IMR-90 (cell line): ENCODE measurements around the gene MPPED2. TPM values are rescaled to one million over a fixed set of nuclear protein-coding genes. Genes with fewer than 3 reads are reported as not detected.

Experiments
- ATAC-seq: fragments of 200-7000 bp; cut with Tn5 transposase; 2 replicates; pipeline ENCODE4 v1.9.1; 2020; ENCODE audit warnings: low read depth, mild to moderate bottlenecking, moderate library complexity
- BruUV-seq: library from RNA; stranded (reverse); fragments of 400-500 nt; replicated peaks from 2 replicates; lab custom pipeline; 2021; lab: Mats Ljungman, UMichigan
- CTCF ChIA-PET: fragments of 300-600 bp; formaldehyde crosslinking; extraction: SDS; loops from one replicate; lab custom pipeline; 2021; ENCODE audit warnings: antibody characterized with exemption; lab: Yijun Ruan, JAX
- POLR2A ChIA-PET: fragments of 300-600 bp; sonication (Branson Sonifier 250); formaldehyde crosslinking; loops from one replicate; lab custom pipeline; 2022; ENCODE audit warnings: antibody characterized with exemption; ENCODE audit not compliant: unreplicated experiment; lab: Charles Lee
- DNase-seq: peaks from one replicate; pipeline ENCODE4 v3.0.0; 2013
- H2AFZ ChIP-seq: replicated peaks from 2 replicates; pipeline ENCODE3; 2013; ENCODE audit warnings: low read length, mild to moderate bottlenecking; ENCODE audit not compliant: poor library complexity
- H2AK5ac ChIP-seq: 2 replicates; pipeline ENCODE4 v1.6.1; 2013; ENCODE audit warnings: low read depth, low read length, inconsistent platforms
- H2AK9ac ChIP-seq: replicated peaks from 2 replicates; pipeline ENCODE3; 2013; ENCODE audit warnings: mild to moderate bottlenecking, low read depth, low read length, moderate library complexity; ENCODE audit not compliant: poor library complexity
- H2BK120ac ChIP-seq: 2 replicates; pipeline ENCODE4 v1.6.1; 2013; ENCODE audit warnings: low read depth, low read length, inconsistent platforms
- H2BK15ac ChIP-seq: 3 replicates; pipeline ENCODE4 v1.6.1; 2013; ENCODE audit warnings: low read depth, low read length, inconsistent platforms
- H2BK20ac ChIP-seq: 2 replicates; pipeline ENCODE4 v1.6.1; 2013; ENCODE audit warnings: low read depth, mild to moderate bottlenecking, inconsistent platforms, low read length, moderate library complexity
- H2BK5ac ChIP-seq: 2 replicates; pipeline ENCODE4 v1.6.1; 2013; ENCODE audit warnings: mild to moderate bottlenecking, low read depth, low read length, inconsistent platforms; ENCODE audit not compliant: poor library complexity, severe bottlenecking
- H3K14ac ChIP-seq: replicated peaks from 2 replicates; pipeline ENCODE4 v1.6.1; 2013; ENCODE audit warnings: low read depth, low read length, inconsistent platforms
- H3K18ac ChIP-seq: 2 replicates; pipeline ENCODE4 v1.6.1; 2013; ENCODE audit warnings: low read depth, low read length, control low read depth
- H3K23ac ChIP-seq: 2 replicates; pipeline ENCODE4 v1.6.1; 2013; ENCODE audit warnings: low read depth, low read length, inconsistent platforms
- H3K27ac ChIP-seq: 2 replicates; pipeline ENCODE4 v1.5.1; 2013; ENCODE audit warnings: mild to moderate bottlenecking, control low read depth, low read length; ENCODE audit not compliant: insufficient read depth
- H3K27me3 ChIP-seq: 2 replicates; pipeline ENCODE4 v1.6.1; 2013; ENCODE audit warnings: low read length; ENCODE audit not compliant: control insufficient read depth, insufficient read depth
- H3K36me3 ChIP-seq: 2 replicates; pipeline ENCODE4 v1.6.1; 2013; ENCODE audit warnings: low read length, mixed read lengths; ENCODE audit not compliant: control insufficient read depth, insufficient read depth
- H3K4ac ChIP-seq: 2 replicates; pipeline ENCODE4 v1.6.1; 2013; ENCODE audit warnings: low read depth, low read length, inconsistent platforms
- H3K4me1 ChIP-seq: 2 replicates; pipeline ENCODE4 v1.6.1; 2013; ENCODE audit warnings: low read length, mixed read lengths; ENCODE audit not compliant: control insufficient read depth, insufficient read depth
- H3K4me2 ChIP-seq: 2 replicates; pipeline ENCODE4 v1.6.1; 2013; ENCODE audit warnings: low read depth, mild to moderate bottlenecking, control low read depth, low read length, moderate library complexity
- H3K4me3 ChIP-seq: 2 replicates; pipeline ENCODE4 v1.5.1; 2013; ENCODE audit warnings: low read depth, mild to moderate bottlenecking, control low read depth, low read length, moderate library complexity; ENCODE audit not compliant: insufficient read depth
- H3K56ac ChIP-seq: 2 replicates; pipeline ENCODE4 v1.6.1; 2013; ENCODE audit warnings: low read length, inconsistent platforms; ENCODE audit not compliant: insufficient read depth; ENCODE audit errors: extremely low read depth
- H3K79me1 ChIP-seq, 2 experiments: 2 replicates each; pipeline ENCODE4 v1.6.1; 2013; ENCODE audit warnings: low read length in 2 of 2, inconsistent platforms in 1 of 2, low read depth in 1 of 2
- H3K9ac ChIP-seq: 2 replicates; pipeline ENCODE4 v1.6.1; 2013; ENCODE audit warnings: low read depth, low read length, control low read depth
- H3K9me1 ChIP-seq: 2 replicates; pipeline ENCODE4 v1.6.1; 2013; ENCODE audit warnings: low read length, inconsistent platforms; ENCODE audit not compliant: insufficient read depth
- H3K9me3 ChIP-seq: 2 replicates; pipeline ENCODE4 v1.6.1; 2013; ENCODE audit warnings: low read length; ENCODE audit not compliant: control insufficient read depth, insufficient read depth
- H4K20me1 ChIP-seq: 2 replicates; pipeline ENCODE4 v1.6.1; 2013; ENCODE audit warnings: low read length, inconsistent platforms; ENCODE audit not compliant: insufficient read depth
- H4K5ac ChIP-seq: 2 replicates; pipeline ENCODE4 v1.6.1; 2013; ENCODE audit warnings: mild to moderate bottlenecking, low read depth, low read length, control low read depth
- H4K8ac ChIP-seq, 2 experiments: 2 replicates each; pipeline ENCODE4 v1.6.1; 2013; ENCODE audit warnings: low read depth in 2 of 2, low read length in 2 of 2, control low read depth in 1 of 2, inconsistent platforms in 1 of 2
- H4K91ac ChIP-seq: 2 replicates; pipeline ENCODE4 v1.6.1; 2013; ENCODE audit warnings: low read depth, low read length, inconsistent platforms; ENCODE audit not compliant: insufficient read depth
- ELK1 ChIP-seq: fragments of 150-350 bp; IDR thresholded peaks from 2 replicates; pipeline ENCODE4 v1.6.1; 2016; ENCODE audit warnings: low read depth, mild to moderate bottlenecking, low read length, moderate library complexity, borderline replicate concordance
- FOS ChIP-seq: fragments of 150-350 bp; IDR thresholded peaks from 2 replicates; pipeline ENCODE4 v1.6.1; 2016; ENCODE audit warnings: low read depth, low read length
- MAFK ChIP-seq: IDR thresholded peaks from 2 replicates; pipeline ENCODE4 v1.6.1; 2012; ENCODE audit warnings: low read depth, low read length, improper control_type of control experiment
- MAZ ChIP-seq: IDR thresholded peaks from 2 replicates; pipeline ENCODE4 v1.6.1; 2012; ENCODE audit warnings: low read depth, mild to moderate bottlenecking, low read length, improper control_type of control experiment, moderate library complexity, borderline replicate concordance
- MXI1 ChIP-seq: IDR thresholded peaks from 2 replicates; pipeline ENCODE4 v1.6.1; 2012; ENCODE audit warnings: low read depth, mild to moderate bottlenecking, low read length, moderate library complexity, borderline replicate concordance
- NFE2L2 ChIP-seq: fragments of 150-350 bp; IDR thresholded peaks from 2 replicates; pipeline ENCODE4 v1.6.1; 2016; ENCODE audit warnings: low read depth, mild to moderate bottlenecking, low read length
- POLR2A ChIP-seq: IDR thresholded peaks from 2 replicates; pipeline ENCODE4 v1.6.1; 2012; ENCODE audit warnings: mild to moderate bottlenecking, low read depth, low read length
- RAD21 ChIP-seq: IDR thresholded peaks from 2 replicates; pipeline ENCODE4 v1.6.1; 2012; ENCODE audit warnings: low read length, improper control_type of control experiment
- SMC3 ChIP-seq: fragments of 150-350 bp; IDR thresholded peaks from 2 replicates; pipeline ENCODE4 v1.6.1; 2016; ENCODE audit warnings: low read depth, mild to moderate bottlenecking, antibody characterized with exemption, low read length, moderate library complexity
- WGBS, 2 experiments: methylation state at CpG; one replicate each; pipeline versions ENCODE4 v1.1.5 to v1.1.7; 2013; ENCODE audit warnings: missing lambda C conversion rate in 2 of 2; ENCODE audit not compliant: insufficient read length in 1 of 2; ENCODE audit errors: extremely low coverage in 2 of 2; 5-methylcytosine and 5-hydroxymethylcytosine counted together
- dilution Hi-C: fragments of 300-500 bp; cut with HindIII; formaldehyde crosslinking; loops from one replicate; pipeline ENCODE4 v1.14.3; 2018; ENCODE audit warnings: low sequenced_read_pairs; ENCODE audit not compliant: unreplicated experiment
- in situ Hi-C: fragments of 300-500 bp; cut with MboI; formaldehyde crosslinking; loops from 3 replicates; pipeline ENCODE4 v1.14.3; 2019; ENCODE audit warnings: low sequenced_read_pairs, inconsistent platforms, mixed read lengths
- intact Hi-C: fragments of 100-400 bp; cut with micrococcal nuclease; formaldehyde crosslinking; loops from 2 replicates; pipeline ENCODE4 v1.10.0; 2022
- polyA plus RNA-seq, 3 experiments: library from polyadenylated mRNA; depleted of rRNA; stranded (reverse); fragments of >200 nt; gene quantifications; 2 replicates each; pipeline ENCODE4 v1.2.3, GENCODE V29; 2012; ENCODE audit warnings: low replicate concordance in 1 of 3
- total RNA-seq: library from RNA; depleted of rRNA; stranded (reverse); fragments of >200 nt; gene quantifications from 2 replicates; pipeline ENCODE4 v1.2.3, GENCODE V29; 2012
- TF ChIP-seq, protein P1 (sequence below): fragments of 150-350 bp; IDR thresholded peaks from 2 replicates; pipeline ENCODE4 v1.6.1; 2017; ENCODE audit warnings: mild to moderate bottlenecking, antibody characterized with exemption, low read length, low read depth

The MPPED2 gene
- total and polyA plus RNA-seq, 2 of the 4 experiments (the other 2 are of a cell fraction), result 0.10 TPM; not detected in 1

GRCh38 chr11:30579415-30580175, 6.6 kb downstream of the MPPED2 start:
- DNase-seq (no peak), ATAC-seq (no peak)
- TF ChIP-seq, protein P1, sequence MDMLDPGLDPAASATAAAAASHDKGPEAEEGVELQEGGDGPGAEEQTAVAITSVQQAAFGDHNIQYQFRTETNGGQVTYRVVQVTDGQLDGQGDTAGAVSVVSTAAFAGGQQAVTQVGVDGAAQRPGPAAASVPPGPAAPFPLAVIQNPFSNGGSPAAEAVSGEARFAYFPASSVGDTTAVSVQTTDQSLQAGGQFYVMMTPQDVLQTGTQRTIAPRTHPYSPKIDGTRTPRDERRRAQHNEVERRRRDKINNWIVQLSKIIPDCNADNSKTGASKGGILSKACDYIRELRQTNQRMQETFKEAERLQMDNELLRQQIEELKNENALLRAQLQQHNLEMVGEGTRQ, result no peak
- no peak for TF ChIP-seq ELK1
- TF ChIP-seq FOS, result no peak
- TF ChIP-seq SMC3, result no peak
- no peak for TF ChIP-seq MXI1
- TF ChIP-seq MAZ, result no peak
- TF ChIP-seq RAD21, result no peak
- no peak for TF ChIP-seq POLR2A
- TF ChIP-seq NFE2L2, result no peak
- no peak for TF ChIP-seq MAFK
- H3K23ac ChIP-seq, result no peak overlapping the region
- no peak overlapping the region for H4K8ac ChIP-seq
- BruUV-seq, result no TSS peak
- no peaks in the 10 kb centered on the region for H3K4me1 ChIP-seq
- H3K56ac ChIP-seq, result no peak overlapping the region
- no CpG with 5 or more reads among the region's 3 CpGs for WGBS, 2 experiments
- H3K9me1 ChIP-seq, result no peaks in the 10 kb centered on the region
- H2AK5ac ChIP-seq, result no peak overlapping the region
- no peak overlapping the region for H3K4me2 ChIP-seq
- CTCF ChIA-PET, result no interaction called here
- POLR2A ChIA-PET, result no interaction called here
- no peak overlapping the region for H3K4ac ChIP-seq
- peaks cover 2% of the 10 kb centered on the region; the same call in 1 of the 2 replicates for H3K9me3 ChIP-seq
- dilution Hi-C loops, result no loop called here
- H3K14ac ChIP-seq, result no peak overlapping the region
- H4K20me1 ChIP-seq, result no peaks in the 10 kb centered on the region
- H3K18ac ChIP-seq, result no peak overlapping the region
- H2BK15ac ChIP-seq, result no peak overlapping the region
- in situ Hi-C loops, result no loop called here
- H3K27me3 ChIP-seq, result peaks cover 20% of the 10 kb centered on the region
- no peak overlapping the region for H2AK9ac ChIP-seq
- no peak overlapping the region for H2BK5ac ChIP-seq
- H3K36me3 ChIP-seq, result no peaks in the 10 kb centered on the region
- H3K27ac ChIP-seq, result no peak overlapping the region
- H2AFZ ChIP-seq, result no peak overlapping the region
- H2BK120ac ChIP-seq, result no peak overlapping the region
- no peak overlapping the region for H3K9ac ChIP-seq
- no peak overlapping the region for H4K91ac ChIP-seq
- H3K4me3 ChIP-seq, result no peak overlapping the region
- H4K5ac ChIP-seq, result no peak overlapping the region
- no peaks in the 10 kb centered on the region for H3K79me1 ChIP-seq
- no peak overlapping the region for H2BK20ac ChIP-seq
- intact Hi-C loops, result no loop called here
